GM23338 (cell line): ENCODE results near the gene GNAI2. TPM values are rescaled to one million over a fixed set of nuclear protein-coding genes. Genes with fewer than 3 reads are reported as not detected.

Experiments
- ATAC-seq: fragments of 200-7000 bp; cut with Tn5 transposase; 3 replicates; pipeline ENCODE4 v1.9.1; 2020
- DNase-seq: peaks from one replicate; pipeline ENCODE4 v3.0.0-alpha.2; 2015; ENCODE audit warnings: low spot score
- H2AFZ ChIP-seq: fragments of 200-600 bp; sonication (generic); 2 replicates; pipeline ENCODE4 v1.8.0; 2016; ENCODE audit warnings: antibody characterized with exemption, mild to moderate bottlenecking, moderate library complexity
- H3F3A ChIP-seq: fragments of 200-600 bp; sonication (generic); replicated peaks from 2 replicates; pipeline ENCODE4 v1.8.0; 2017; ENCODE audit warnings: antibody characterized with exemption, mixed run types, low read depth
- H3K27ac ChIP-seq: fragments of 200-600 bp; sonication (generic); 2 replicates; pipeline ENCODE4 v1.6.1; 2016; ENCODE audit warnings: low read depth
- H3K27me3 ChIP-seq: fragments of 200-600 bp; sonication (generic); 2 replicates; pipeline ENCODE4 v1.8.0; 2016; ENCODE audit warnings: mild to moderate bottlenecking, mixed run types, moderate library complexity; ENCODE audit not compliant: insufficient read depth
- H3K36me3 ChIP-seq: fragments of 200-600 bp; sonication (generic); 2 replicates; pipeline ENCODE4 v1.8.0; 2016; ENCODE audit warnings: mild to moderate bottlenecking; ENCODE audit not compliant: insufficient read depth
- H3K4me1 ChIP-seq: fragments of 200-600 bp; sonication (generic); 2 replicates; pipeline ENCODE4 v1.8.0; 2016; ENCODE audit warnings: mild to moderate bottlenecking, moderate library complexity; ENCODE audit not compliant: insufficient read depth
- H3K4me2 ChIP-seq: fragments of 200-600 bp; sonication (generic); 2 replicates; pipeline ENCODE4 v1.7.1; 2017; ENCODE audit warnings: mixed run types
- H3K4me3 ChIP-seq: fragments of 200-600 bp; sonication (generic); 2 replicates; pipeline ENCODE4 v1.6.1; 2016; ENCODE audit warnings: mixed run types
- H3K79me2 ChIP-seq: fragments of 200-600 bp; sonication (generic); replicated peaks from 2 replicates; pipeline ENCODE4 v1.8.0; 2017; ENCODE audit warnings: mild to moderate bottlenecking; ENCODE audit not compliant: insufficient read depth
- H3K9me2 ChIP-seq: fragments of 200-600 bp; sonication (generic); 2 replicates; pipeline ENCODE4 v1.8.0; 2017; ENCODE audit not compliant: insufficient read depth
- H4K20me1 ChIP-seq: fragments of 200-600 bp; sonication (generic); replicated peaks from 2 replicates; pipeline ENCODE4 v1.8.0; 2017; ENCODE audit warnings: mild to moderate bottlenecking; ENCODE audit not compliant: insufficient read depth
- H3K27ac Mint-ChIP-seq: 2 replicates; pipeline ENCODE4 v1.8.0; 2020; ENCODE audit warnings: inconsistent platforms, mild to moderate bottlenecking, moderate library complexity, mixed read lengths
- H3K27me3 Mint-ChIP-seq: 3 replicates; pipeline ENCODE4 v1.8.0; 2022; ENCODE audit warnings: low read depth, mild to moderate bottlenecking, moderate library complexity, mixed read lengths, inconsistent platforms; ENCODE audit not compliant: insufficient read depth, poor library complexity
- H3K36me3 Mint-ChIP-seq: 3 replicates; pipeline ENCODE4 v1.8.0; 2021; ENCODE audit warnings: low read depth, mild to moderate bottlenecking, inconsistent platforms, moderate library complexity, mixed read lengths
- H3K4me1 Mint-ChIP-seq: 3 replicates; pipeline ENCODE4 v1.8.0; 2020; ENCODE audit warnings: mild to moderate bottlenecking, inconsistent platforms, mixed read lengths
- H3K4me3 Mint-ChIP-seq: 3 replicates; pipeline ENCODE4 v1.8.0; 2021; ENCODE audit warnings: moderate library complexity, mild to moderate bottlenecking, inconsistent platforms, mixed read lengths
- H3K9me3 Mint-ChIP-seq: 3 replicates; pipeline ENCODE4 v1.8.0; 2020; ENCODE audit warnings: moderate library complexity, mild to moderate bottlenecking, inconsistent platforms, mixed read lengths
- CREB1 ChIP-seq: fragments of 250-450 bp; sonication (Bioruptor Pico); IDR thresholded peaks from 2 replicates; pipeline ENCODE4 v1.5.0; 2020; ENCODE audit warnings: low read depth, mild to moderate bottlenecking, moderate library complexity
- EZH2 ChIP-seq: fragments of 200-600 bp; sonication (generic); IDR thresholded peaks from one replicate; pipeline ENCODE4 v1.8.0; 2017; ENCODE audit warnings: antibody characterized with exemption, mild to moderate bottlenecking, low read depth; ENCODE audit not compliant: unreplicated experiment
- EZH2phosphoT487 ChIP-seq: fragments of 200-600 bp; sonication (generic); IDR thresholded peaks from one replicate; pipeline ENCODE4 v1.8.1; 2018; ENCODE audit warnings: antibody characterized with exemption; ENCODE audit not compliant: unreplicated experiment
- JUNB ChIP-seq: IDR thresholded peaks from one replicate; pipeline ENCODE4 v1.6.1; 2016; ENCODE audit warnings: antibody characterized with exemption; ENCODE audit not compliant: unreplicated experiment
- NANOG ChIP-seq: IDR thresholded peaks from 2 replicates; pipeline ENCODE4 v1.6.1; 2016; ENCODE audit warnings: antibody characterized with exemption, borderline replicate concordance
- POLR2AphosphoS5 ChIP-seq: IDR thresholded peaks from 2 replicates; pipeline ENCODE4 v1.6.1; 2016; ENCODE audit warnings: antibody characterized with exemption, low read depth
- STAT1 ChIP-seq: IDR thresholded peaks from one replicate; pipeline ENCODE4 v1.6.1; 2016; ENCODE audit warnings: antibody characterized with exemption; ENCODE audit not compliant: unreplicated experiment
- ZNF114 ChIP-seq: fragments of 250-450 bp; sonication (Bioruptor Pico); IDR thresholded peaks from 2 replicates; pipeline ENCODE4 v1.5.0; 2020; ENCODE audit warnings: mild to moderate bottlenecking, moderate library complexity
- ZNF331 ChIP-seq: fragments of 250-450 bp; sonication (Bioruptor Pico); IDR thresholded peaks from 2 replicates; pipeline ENCODE4 v1.5.0; 2020; ENCODE audit warnings: low read depth, mild to moderate bottlenecking, moderate library complexity
- polyA plus RNA-seq: library from polyadenylated mRNA; unstranded; fragments of >200 nt; fragmentation: Nextera tagmentation; extraction: Ambion mirVana; gene quantifications from 2 replicates; pipeline ENCODE4 v1.2.1, GENCODE V29; 2016
- total RNA-seq: library from RNA; depleted of rRNA; stranded (reverse); fragments of >200 nt; shearing (Covaris generic); gene quantifications from 2 replicates; pipeline ENCODE4 v1.2.3, GENCODE V29; 2014
- TF ChIP-seq, protein P1 (sequence below): fragments of 250-450 bp; sonication (Bioruptor Pico); IDR thresholded peaks from 2 replicates; pipeline ENCODE4 v1.5.0; 2020; ENCODE audit warnings: mild to moderate bottlenecking, moderate library complexity
- TF ChIP-seq, protein P2 (sequence below), 2 experiments: fragments of 200-600 bp in 1 of 2; sonication (generic) in 1 of 2; conservative IDR thresholded peaks; 2 replicates each; pipeline versions ENCODE4 v1.5.1 to v1.6.1; 2016 to 2017; ENCODE audit warnings: antibody characterized with exemption in 2 of 2, low read depth in 2 of 2, mild to moderate bottlenecking in 2 of 2, moderate library complexity in 1 of 2
- TF ChIP-seq, protein P3 (sequence below): IDR thresholded peaks from one replicate; pipeline ENCODE4 v1.6.1; 2018; ENCODE audit warnings: antibody characterized with exemption; ENCODE audit not compliant: unreplicated experiment
- TF ChIP-seq, protein P4 (sequence below): IDR thresholded peaks from 2 replicates; pipeline ENCODE4 v1.6.1; 2016; ENCODE audit warnings: antibody characterized with exemption

GNAI2 gene
- total and polyA plus RNA-seq, 2 experiments from 2014 or later = 138 to 153 TPM

DNA sequence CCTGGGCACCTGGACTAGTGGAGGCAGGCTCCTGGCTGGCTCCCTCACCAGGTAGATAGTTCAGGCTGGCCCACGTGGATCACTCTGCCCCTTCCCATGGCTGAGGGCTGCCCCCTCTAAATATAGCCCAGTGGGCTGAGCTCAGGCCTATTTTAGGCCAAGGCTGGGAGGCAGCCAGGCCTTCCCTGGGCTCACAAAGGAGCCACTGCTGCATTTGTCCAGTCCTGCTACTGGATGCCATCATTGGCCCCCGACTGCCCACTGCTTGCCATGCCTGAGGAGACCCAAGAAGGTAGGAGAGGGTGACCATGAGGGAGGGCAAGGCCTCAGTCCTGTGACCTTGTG is 42.8 kb downstream of the GNAI2 start, which contains the start of gene LSMEM2:
Gene LSMEM2 (plus strand): TSS at position 208 of the 345 bp plus-strand sequence. CDS start 27 bp downstream, at position 235.
- H3K27me3 Mint-ChIP-seq = peaks cover 38% of the 10 kb centered on the region
- TF ChIP-seq POLR2AphosphoS5 (no peak), ZNF114 (CRISPR knock-in tag) (no peak), CREB1 (CRISPR knock-in tag) (no peak), EZH2phosphoT487 (no peak), JUNB (no peak), ZNF331 (CRISPR knock-in tag) (no peak), EZH2 (no peak), STAT1 (no peak), NANOG (no peak)
- TF ChIP-seq, protein P1, sequence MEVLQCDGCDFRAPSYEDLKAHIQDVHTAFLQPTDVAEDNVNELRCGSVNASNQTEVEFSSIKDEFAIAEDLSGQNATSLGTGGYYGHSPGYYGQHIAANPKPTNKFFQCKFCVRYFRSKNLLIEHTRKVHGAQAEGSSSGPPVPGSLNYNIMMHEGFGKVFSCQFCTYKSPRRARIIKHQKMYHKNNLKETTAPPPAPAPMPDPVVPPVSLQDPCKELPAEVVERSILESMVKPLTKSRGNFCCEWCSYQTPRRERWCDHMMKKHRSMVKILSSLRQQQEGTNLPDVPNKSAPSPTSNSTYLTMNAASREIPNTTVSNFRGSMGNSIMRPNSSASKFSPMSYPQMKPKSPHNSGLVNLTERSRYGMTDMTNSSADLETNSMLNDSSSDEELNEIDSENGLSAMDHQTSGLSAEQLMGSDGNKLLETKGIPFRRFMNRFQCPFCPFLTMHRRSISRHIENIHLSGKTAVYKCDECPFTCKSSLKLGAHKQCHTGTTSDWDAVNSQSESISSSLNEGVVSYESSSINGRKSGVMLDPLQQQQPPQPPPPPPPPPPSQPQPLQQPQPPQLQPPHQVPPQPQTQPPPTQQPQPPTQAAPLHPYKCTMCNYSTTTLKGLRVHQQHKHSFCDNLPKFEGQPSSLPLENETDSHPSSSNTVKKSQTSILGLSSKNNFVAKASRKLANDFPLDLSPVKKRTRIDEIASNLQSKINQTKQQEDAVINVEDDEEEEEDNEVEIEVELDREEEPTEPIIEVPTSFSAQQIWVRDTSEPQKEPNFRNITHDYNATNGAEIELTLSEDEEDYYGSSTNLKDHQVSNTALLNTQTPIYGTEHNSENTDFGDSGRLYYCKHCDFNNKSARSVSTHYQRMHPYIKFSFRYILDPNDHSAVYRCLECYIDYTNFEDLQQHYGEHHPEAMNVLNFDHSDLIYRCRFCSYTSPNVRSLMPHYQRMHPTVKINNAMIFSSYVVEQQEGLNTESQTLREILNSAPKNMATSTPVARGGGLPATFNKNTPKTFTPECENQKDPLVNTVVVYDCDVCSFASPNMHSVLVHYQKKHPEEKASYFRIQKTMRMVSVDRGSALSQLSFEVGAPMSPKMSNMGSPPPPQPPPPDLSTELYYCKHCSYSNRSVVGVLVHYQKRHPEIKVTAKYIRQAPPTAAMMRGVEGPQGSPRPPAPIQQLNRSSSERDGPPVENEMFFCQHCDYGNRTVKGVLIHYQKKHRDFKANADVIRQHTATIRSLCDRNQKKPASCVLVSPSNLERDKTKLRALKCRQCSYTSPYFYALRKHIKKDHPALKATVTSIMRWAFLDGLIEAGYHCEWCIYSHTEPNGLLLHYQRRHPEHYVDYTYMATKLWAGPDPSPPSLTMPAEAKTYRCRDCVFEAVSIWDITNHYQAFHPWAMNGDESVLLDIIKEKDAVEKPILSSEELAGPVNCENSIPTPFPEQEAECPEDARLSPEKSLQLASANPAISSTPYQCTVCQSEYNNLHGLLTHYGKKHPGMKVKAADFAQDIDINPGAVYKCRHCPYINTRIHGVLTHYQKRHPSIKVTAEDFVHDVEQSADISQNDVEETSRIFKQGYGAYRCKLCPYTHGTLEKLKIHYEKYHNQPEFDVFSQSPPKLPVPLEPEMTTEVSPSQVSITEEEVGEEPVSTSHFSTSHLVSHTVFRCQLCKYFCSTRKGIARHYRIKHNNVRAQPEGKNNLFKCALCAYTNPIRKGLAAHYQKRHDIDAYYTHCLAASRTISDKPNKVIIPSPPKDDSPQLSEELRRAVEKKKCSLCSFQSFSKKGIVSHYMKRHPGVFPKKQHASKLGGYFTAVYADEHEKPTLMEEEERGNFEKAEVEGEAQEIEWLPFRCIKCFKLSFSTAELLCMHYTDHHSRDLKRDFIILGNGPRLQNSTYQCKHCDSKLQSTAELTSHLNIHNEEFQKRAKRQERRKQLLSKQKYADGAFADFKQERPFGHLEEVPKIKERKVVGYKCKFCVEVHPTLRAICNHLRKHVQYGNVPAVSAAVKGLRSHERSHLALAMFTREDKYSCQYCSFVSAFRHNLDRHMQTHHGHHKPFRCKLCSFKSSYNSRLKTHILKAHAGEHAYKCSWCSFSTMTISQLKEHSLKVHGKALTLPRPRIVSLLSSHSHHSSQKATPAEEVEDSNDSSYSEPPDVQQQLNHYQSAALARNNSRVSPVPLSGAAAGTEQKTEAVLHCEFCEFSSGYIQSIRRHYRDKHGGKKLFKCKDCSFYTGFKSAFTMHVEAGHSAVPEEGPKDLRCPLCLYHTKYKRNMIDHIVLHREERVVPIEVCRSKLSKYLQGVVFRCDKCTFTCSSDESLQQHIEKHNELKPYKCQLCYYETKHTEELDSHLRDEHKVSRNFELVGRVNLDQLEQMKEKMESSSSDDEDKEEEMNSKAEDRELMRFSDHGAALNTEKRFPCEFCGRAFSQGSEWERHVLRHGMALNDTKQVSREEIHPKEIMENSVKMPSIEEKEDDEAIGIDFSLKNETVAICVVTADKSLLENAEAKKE (CRISPR knock-in tag) = no peak
- TF ChIP-seq, protein P2, sequence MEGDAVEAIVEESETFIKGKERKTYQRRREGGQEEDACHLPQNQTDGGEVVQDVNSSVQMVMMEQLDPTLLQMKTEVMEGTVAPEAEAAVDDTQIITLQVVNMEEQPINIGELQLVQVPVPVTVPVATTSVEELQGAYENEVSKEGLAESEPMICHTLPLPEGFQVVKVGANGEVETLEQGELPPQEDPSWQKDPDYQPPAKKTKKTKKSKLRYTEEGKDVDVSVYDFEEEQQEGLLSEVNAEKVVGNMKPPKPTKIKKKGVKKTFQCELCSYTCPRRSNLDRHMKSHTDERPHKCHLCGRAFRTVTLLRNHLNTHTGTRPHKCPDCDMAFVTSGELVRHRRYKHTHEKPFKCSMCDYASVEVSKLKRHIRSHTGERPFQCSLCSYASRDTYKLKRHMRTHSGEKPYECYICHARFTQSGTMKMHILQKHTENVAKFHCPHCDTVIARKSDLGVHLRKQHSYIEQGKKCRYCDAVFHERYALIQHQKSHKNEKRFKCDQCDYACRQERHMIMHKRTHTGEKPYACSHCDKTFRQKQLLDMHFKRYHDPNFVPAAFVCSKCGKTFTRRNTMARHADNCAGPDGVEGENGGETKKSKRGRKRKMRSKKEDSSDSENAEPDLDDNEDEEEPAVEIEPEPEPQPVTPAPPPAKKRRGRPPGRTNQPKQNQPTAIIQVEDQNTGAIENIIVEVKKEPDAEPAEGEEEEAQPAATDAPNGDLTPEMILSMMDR (conservative IDR thresholded peaks at IDR 0.05; ENCODE audit: low read depth in 2 of 2) = no peak
- TF ChIP-seq, protein P3, sequence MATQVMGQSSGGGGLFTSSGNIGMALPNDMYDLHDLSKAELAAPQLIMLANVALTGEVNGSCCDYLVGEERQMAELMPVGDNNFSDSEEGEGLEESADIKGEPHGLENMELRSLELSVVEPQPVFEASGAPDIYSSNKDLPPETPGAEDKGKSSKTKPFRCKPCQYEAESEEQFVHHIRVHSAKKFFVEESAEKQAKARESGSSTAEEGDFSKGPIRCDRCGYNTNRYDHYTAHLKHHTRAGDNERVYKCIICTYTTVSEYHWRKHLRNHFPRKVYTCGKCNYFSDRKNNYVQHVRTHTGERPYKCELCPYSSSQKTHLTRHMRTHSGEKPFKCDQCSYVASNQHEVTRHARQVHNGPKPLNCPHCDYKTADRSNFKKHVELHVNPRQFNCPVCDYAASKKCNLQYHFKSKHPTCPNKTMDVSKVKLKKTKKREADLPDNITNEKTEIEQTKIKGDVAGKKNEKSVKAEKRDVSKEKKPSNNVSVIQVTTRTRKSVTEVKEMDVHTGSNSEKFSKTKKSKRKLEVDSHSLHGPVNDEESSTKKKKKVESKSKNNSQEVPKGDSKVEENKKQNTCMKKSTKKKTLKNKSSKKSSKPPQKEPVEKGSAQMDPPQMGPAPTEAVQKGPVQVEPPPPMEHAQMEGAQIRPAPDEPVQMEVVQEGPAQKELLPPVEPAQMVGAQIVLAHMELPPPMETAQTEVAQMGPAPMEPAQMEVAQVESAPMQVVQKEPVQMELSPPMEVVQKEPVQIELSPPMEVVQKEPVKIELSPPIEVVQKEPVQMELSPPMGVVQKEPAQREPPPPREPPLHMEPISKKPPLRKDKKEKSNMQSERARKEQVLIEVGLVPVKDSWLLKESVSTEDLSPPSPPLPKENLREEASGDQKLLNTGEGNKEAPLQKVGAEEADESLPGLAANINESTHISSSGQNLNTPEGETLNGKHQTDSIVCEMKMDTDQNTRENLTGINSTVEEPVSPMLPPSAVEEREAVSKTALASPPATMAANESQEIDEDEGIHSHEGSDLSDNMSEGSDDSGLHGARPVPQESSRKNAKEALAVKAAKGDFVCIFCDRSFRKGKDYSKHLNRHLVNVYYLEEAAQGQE = no peak
- TF ChIP-seq, protein P4, sequence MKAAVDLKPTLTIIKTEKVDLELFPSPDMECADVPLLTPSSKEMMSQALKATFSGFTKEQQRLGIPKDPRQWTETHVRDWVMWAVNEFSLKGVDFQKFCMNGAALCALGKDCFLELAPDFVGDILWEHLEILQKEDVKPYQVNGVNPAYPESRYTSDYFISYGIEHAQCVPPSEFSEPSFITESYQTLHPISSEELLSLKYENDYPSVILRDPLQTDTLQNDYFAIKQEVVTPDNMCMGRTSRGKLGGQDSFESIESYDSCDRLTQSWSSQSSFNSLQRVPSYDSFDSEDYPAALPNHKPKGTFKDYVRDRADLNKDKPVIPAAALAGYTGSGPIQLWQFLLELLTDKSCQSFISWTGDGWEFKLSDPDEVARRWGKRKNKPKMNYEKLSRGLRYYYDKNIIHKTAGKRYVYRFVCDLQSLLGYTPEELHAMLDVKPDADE = no peak
- H3K4me1 Mint-ChIP-seq = peaks cover 18% of the 10 kb centered on the region
- Histone ChIP-seq H3K9me2 (no peaks in the 10 kb centered on the region), H3K27ac (no peak within 1 kb of the TSS), H3K27me3 (peaks cover 47% of the 10 kb centered on the region), H3K4me3 (no peak within 1 kb of the TSS), H3K79me2 (no peaks in the 10 kb centered on the region), H3F3A (peaks cover 10% of the 10 kb centered on the region; the same call in 1 of the 2 replicates), H2AFZ (no peak within 1 kb of the TSS), H4K20me1 (no peaks in the 10 kb centered on the region; the same call in 1 of the 2 replicates), H3K4me2 (no peak within 1 kb of the TSS), H3K4me1 (peaks cover 3% of the 10 kb centered on the region; the same call in 1 of the 2 replicates), H3K36me3 (no peaks in the 10 kb centered on the region)
- H3K36me3 Mint-ChIP-seq = no peaks in the 10 kb centered on the region
- no peaks in the 10 kb centered on the region for H3K9me3 Mint-ChIP-seq
- no peak within 1 kb of the TSS for H3K4me3 Mint-ChIP-seq
- ATAC-seq = no peak
- no peak for DNase-seq
- H3K27ac Mint-ChIP-seq = no peak within 1 kb of the TSS
